Fibroblast of gingiva (primary cell): Measurements from ENCODE around the gene OR2M7.
"Not testable (repeated sequence)": the region's sequence is repeated elsewhere in the genome, so short reads cannot be mapped to it uniquely, and the experiment has no call there.

Experiments used
- DNase-seq: peaks from one replicate; pipeline ENCODE4 v3.0.0-alpha.2; 2011; ENCODE audit warnings: low read depth

OR2M7 gene, protein sequence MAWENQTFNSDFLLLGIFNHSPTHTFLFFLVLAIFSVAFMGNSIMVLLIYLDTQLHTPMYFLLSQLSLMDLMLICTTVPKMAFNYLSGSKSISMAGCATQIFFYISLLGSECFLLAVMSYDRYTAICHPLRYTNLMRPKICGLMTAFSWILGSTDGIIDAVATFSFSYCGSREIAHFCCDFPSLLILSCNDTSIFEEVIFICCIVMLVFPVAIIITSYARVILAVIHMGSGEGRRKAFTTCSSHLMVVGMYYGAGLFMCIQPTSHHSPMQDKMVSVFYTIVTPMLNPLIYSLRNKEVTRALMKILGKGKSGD

GRCh38 chr1:248324468-248324867 is at the start of gene OR2M7:
TSS of gene OR2M7 (minus strand) at chr1:248324568. CDS start at chr1:248324568, 0 bp downstream.
- DNase-seq: no peak

GRCh38 chr1:248373761-248374160 is 49.4 kb upstream of the OR2M7 start:
- DNase-seq: no peak

DNA sequence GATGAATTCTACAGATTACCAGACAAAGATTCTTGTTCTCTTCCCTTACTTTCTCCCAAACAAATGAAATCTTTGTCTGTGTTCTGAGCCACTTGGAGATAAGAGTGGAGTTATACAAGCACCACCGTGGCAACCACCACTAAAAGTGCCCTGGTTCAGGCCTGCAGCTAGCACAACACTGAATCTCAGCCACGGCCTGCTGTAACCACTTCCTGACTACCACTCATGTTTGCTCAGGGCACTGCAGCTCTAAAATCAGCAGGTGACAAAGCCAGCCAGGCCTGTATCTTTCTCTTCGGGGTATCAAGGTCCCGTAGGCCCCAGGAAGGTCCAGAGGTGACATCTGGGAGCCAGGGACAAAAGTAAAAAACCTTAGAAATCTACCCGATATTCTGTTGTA is 48.0 kb upstream of the OR2M7 start:
- no peak for DNase-seq

DNA sequence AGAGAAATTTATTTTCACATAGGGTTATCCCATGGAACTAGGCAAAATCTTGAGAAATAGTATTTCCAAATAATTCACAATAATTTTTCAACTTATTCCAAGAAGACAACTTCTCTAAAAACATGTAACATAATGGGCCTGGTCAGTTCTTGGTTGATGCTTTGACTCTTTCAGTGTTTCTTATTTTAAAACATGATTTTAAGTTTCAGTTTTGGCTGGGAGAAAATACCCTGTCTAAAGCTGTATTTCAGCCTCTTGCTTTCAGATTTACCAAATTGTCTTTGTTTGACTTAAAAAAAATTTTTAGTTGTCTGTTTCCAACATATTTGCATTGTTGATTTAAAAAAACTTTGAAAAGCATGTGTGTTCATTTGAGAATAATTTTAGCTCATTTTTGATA is 42.2 kb upstream of the OR2M7 start:
- DNase-seq: no peak

DNA sequence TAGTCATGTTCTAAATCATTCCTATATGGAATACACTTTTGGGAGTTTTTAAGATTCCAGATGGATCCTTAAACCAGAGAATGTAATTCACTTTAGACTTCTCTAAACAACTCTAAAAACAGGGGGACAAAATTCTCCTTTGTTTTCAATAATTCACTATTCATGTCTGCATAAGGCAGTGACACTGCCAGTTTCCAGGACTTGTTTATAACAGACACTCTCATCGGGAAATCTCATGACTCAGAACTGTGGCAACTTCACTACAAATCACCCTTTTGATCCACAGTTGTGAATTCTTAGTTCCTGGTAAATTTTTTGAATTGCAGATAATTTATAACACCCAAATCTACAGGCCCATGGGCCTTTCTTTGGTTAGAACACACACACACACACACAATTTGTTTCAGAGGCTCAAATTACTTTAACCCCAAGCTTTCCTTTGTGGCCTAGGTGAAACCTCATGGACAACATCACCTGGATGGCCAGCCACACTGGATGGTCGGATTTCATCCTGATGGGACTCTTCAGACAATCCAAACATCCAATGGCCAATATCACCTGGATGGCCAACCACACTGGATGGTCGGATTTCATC is 36.9 kb upstream of the OR2M7 start, which contains the start of gene OR2T4:
TSS of gene OR2T4 (plus strand) at position 545 of the 595 bp plus-strand sequence. CDS start at position 545, 0 bp downstream.
- DNase-seq: no peak

GRCh38 chr1:248359415-248359814 is 35.0 kb upstream of the OR2M7 start:
- no peak for DNase-seq

DNA sequence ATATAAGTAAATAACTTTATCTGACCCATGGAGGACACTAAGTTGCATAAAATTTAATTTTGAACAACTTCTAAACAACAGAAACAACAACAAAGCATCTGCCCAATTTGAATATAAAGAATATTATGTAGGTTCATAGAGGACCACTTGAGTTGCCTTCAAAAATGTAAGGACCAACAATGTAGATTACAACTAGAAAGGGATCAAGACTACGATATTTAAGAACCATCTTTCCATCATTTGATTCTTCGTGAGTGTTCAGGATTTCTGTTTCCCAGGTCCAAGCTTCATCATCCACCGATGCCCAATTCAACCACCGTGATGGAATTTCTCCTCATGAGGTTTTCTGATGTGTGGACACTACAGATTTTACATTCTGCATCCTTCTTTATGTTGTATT is 24.1 kb upstream of the OR2M7 start, which contains the start of gene OR14C36:
TSS of gene OR14C36 (plus strand) at position 301 of the 400 bp plus-strand sequence. CDS start at position 301, 0 bp downstream.
- DNase-seq: no peak

GRCh38 chr1:248343451-248343850 is 19.1 kb upstream of the OR2M7 start:
- DNase-seq: no peak

DNA sequence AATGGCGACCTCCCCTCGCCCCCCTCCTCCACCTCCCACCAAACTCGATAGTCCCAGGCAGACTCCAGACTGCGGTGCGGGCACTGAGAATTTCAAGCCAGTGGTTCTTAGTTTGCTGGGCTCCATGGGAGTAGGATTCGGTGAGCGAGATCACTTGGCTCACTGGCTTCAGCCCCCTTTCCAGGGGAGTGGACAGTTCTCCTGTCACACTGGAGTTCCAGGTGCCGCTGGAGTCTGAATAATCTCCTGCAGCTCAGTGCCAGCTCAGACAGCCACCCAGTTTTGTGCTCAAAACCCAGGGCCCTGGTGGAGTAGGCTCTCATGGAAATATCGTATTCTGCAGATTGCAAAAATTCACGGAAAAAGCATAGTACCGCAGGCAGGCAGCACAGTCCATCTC is 7.6 kb downstream of the OR2M7 start:
- no peak for DNase-seq

- not testable (repeated sequence) for DNase-seq
Measured at GRCh38 chr1:248306740-248307139, 17.6 kb downstream of the OR2M7 start.

DNA sequence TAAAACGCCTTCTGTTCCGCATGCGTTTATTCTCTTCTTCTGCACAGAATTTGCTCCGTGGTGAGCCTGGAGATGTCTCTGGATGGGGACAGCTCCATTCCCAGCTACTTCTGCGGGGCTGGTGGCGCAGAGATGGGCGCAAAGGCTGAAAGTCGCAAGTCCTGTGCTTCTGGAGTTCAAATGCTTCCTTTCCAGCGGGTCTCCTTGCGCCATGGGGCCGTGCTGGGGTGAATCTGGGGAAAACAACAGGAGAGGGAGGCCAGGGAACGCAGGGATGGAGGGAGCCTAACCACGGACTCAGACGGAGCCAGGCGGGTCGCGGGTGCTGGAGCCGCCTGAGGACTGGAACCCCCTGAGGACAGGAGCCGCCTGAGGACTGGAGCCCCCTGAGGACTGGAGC is 18.3 kb downstream of the OR2M7 start:
- no peak for DNase-seq

- not testable (repeated sequence) for DNase-seq
Measured at GRCh38 chr1:248305672-248306071, 18.7 kb downstream of the OR2M7 start.

GRCh38 chr1:248303324-248303723 is 21.0 kb downstream of the OR2M7 start, which contains the start of gene OR2T12:
TSS of gene OR2T12 (minus strand) at chr1:248303424. CDS start at chr1:248295578, 7,846 bp downstream.
- DNase-seq: no peak

- DNase-seq: no peak
Measured at GRCh38 chr1:248288391-248288790, 36.0 kb downstream of the OR2M7 start.

DNA sequence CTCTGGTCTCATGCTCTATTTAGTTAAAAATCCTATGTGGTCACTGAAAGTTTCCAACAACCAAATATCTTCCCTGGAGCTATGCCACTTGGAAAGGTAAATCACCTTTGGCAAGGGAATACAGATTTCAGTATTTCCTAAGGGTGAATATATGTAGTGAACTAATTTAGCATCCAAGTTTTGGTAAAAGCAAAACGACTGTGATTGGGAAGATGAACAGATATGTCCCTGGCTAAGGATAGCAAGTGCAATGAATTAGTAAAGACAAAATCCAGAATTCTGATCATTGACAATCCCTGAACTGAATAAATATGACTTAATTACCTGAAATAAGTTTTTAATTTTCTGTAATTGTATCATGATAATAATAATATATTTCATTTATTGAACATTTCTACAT is 46.5 kb downstream of the OR2M7 start, which contains the start of gene OR2T33:
TSS of gene OR2T33 (minus strand) at position 101 of the 400 bp plus-strand sequence. CDS start 4,162 bp downstream, outside the sequence.
- DNase-seq: no peak
